ENCODE data around the gene TMC1. TPM values are rescaled to one million over a fixed set of nuclear protein-coding genes. Genes with fewer than 3 reads are reported as not detected.

Gene TMC1
- total RNA-seq, 4 donors from 2014 or later, result not detected

DNA sequence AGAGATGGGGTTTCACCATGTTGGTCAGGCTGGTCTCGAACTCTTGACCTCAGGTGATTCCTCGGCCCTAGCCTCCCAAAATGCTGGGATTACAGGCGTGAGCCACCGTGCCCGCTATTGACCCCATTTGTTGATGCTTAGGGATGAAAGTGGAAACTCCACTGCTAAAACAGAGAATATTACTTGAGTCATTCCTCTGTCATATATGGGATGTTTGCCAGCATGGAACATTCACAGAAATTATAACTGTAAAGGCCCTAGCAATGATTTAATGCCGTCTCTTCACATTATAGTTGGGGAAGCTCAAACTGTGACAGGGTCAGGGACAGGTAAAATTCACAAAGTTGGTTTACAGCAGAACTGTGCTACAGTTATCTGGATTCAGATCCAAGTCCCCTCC, 94.5 kb downstream of the TMC1 start:
- H3K27ac ChIP-seq, result no peak overlapping the region
- H3K9me3 ChIP-seq, result no peaks in the 10 kb centered on the region
- H3K36me3 ChIP-seq, result no peaks in the 10 kb centered on the region
- no peaks in the 10 kb centered on the region for H3K27me3 ChIP-seq
- no peak overlapping the region for H3K4me3 ChIP-seq
- WGBS, result 92% methylated on average over 6 of the region's 6 CpGs
- no peaks in the 10 kb centered on the region for H3K4me1 ChIP-seq
- DNase-seq (ENCODE audit: low spot score in 2 of 2), result no peak
- TF ChIP-seq POLR2AphosphoS5 (IDR thresholded peaks at IDR 0.05) (no peak), EP300 (IDR thresholded peaks at IDR 0.05) (no peak), POLR2A (IDR thresholded peaks at IDR 0.05) (no peak), CTCF (IDR thresholded peaks at IDR 0.05) (no peak)

DNA sequence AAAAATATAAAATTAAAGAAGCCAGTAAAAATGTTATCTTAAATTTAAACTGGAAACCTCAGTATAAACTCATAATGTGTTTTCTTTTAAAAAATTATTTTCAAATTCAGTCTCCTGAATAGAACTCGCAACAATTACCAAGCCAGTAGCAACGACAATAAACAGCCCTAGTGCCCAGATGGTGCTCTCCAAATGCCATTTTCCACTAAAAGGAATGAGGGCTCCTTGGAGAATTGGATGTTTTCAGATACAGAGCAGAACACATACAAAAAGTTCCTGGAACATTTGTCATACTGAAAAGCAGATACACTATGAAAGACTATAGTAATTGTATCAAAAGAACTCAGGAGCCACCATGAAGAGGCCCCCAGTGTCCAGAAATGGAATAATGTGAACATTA, 97.4 kb downstream of the TMC1 start:
- Histone ChIP-seq H3K4me1 (no peaks in the 10 kb centered on the region), H3K27ac (no peak overlapping the region), H3K27me3 (no peaks in the 10 kb centered on the region), H3K9me3 (no peaks in the 10 kb centered on the region), H3K36me3 (no peaks in the 10 kb centered on the region), H3K4me3 (no peak overlapping the region)
- 70% methylated on average over 2 of the region's 2 CpGs for WGBS
- DNase-seq (ENCODE audit: low spot score in 2 of 2), result no peak
- TF ChIP-seq CTCF (IDR thresholded peaks at IDR 0.05), result no peak
- no peak for TF ChIP-seq POLR2A (IDR thresholded peaks at IDR 0.05)
- TF ChIP-seq POLR2AphosphoS5 (IDR thresholded peaks at IDR 0.05), result no peak
- no peak for TF ChIP-seq EP300 (IDR thresholded peaks at IDR 0.05)

DNA sequence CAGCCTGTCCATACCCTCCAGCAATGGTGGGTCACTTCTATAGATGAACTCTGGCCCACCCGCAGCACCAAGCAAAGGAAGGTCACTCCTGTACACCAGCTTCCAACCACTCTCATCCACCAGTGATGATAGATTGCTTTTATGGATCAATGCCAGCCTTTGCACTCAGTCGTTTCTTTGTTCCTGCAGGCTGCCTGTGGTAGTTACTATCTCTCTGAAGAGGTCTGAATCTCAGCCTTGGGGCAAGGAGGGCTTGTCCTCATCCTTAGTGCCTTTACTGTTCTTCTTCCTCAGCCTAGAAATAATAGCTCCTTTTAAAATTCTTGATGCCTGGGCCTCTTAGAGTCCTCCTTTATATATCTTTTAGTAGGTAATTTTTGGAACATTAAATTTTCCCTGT, 100.8 kb downstream of the TMC1 start:
- DNase-seq (ENCODE audit: low spot score in 2 of 2), result no peak
- H3K27ac ChIP-seq, result no peak overlapping the region
- TF ChIP-seq EP300 (IDR thresholded peaks at IDR 0.05), result no peak
- no peak for TF ChIP-seq POLR2A (IDR thresholded peaks at IDR 0.05)
- no peak for TF ChIP-seq CTCF (IDR thresholded peaks at IDR 0.05)
- TF ChIP-seq POLR2AphosphoS5 (IDR thresholded peaks at IDR 0.05), result no peak
- H3K36me3 ChIP-seq, result no peaks in the 10 kb centered on the region
- H3K4me1 ChIP-seq, result no peaks in the 10 kb centered on the region
- H3K4me3 ChIP-seq, result no peak overlapping the region
- H3K9me3 ChIP-seq, result no peaks in the 10 kb centered on the region
- H3K27me3 ChIP-seq, result no peaks in the 10 kb centered on the region
- WGBS, result 71% methylated on average over 2 of the region's 2 CpGs

DNA sequence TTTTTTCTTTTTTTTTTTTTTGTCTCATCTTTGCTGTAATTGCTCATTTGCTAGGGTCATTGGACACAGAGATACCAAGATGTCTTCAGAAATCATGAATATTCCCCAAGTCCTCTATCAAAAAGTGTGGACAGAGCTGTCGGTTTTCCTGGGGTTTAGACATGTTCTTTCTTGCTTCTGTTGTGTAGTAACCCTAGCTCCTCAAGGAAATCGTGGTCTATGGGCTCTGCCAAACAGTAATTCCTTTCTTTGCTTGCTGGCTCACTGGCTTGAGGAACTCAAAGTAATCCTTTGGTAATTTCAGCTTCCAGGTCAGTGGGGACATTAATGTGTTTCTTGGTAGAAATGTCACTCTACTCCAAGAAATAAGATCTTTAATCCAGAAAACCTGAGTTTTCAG, 101.7 kb downstream of the TMC1 start:
- no peak for TF ChIP-seq POLR2A (IDR thresholded peaks at IDR 0.05)
- TF ChIP-seq CTCF (IDR thresholded peaks at IDR 0.05), result no peak
- no peak for TF ChIP-seq POLR2AphosphoS5 (IDR thresholded peaks at IDR 0.05)
- TF ChIP-seq EP300 (IDR thresholded peaks at IDR 0.05), result no peak
- Histone ChIP-seq H3K27me3 (no peaks in the 10 kb centered on the region), H3K4me3 (no peak overlapping the region), H3K36me3 (no peaks in the 10 kb centered on the region), H3K9me3 (no peaks in the 10 kb centered on the region), H3K4me1 (no peaks in the 10 kb centered on the region), H3K27ac (no peak overlapping the region)
- no peak for DNase-seq (ENCODE audit: low spot score in 2 of 2)
- whole genome bisulfite sequencing, result 39% methylated on average over 2 of the region's 2 CpGs

DNA sequence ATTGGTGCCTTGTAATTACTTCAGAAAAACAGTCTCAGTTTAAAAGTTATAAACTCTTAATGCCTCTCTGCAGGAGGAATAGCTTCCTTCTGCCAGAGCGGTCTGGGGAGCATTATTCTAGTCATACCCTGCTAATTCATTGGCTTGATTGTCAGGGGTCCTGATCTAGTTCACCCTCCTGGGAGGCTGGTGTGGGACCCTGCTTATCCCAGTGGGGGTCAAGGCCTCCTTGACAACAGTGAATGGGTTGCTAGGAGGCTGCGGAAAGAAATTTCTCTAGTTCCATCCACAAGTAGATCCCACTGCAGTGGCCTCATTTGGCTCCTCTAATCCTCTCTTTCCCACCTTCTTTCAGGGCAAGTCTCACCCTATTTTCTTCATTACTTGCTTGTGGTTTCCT, 105.7 kb downstream of the TMC1 start:
- DNase-seq (ENCODE audit: low spot score in 2 of 2), result no peak
- Histone ChIP-seq H3K4me1 (no peaks in the 10 kb centered on the region), H3K27ac (no peak overlapping the region), H3K36me3 (no peaks in the 10 kb centered on the region), H3K4me3 (no peak overlapping the region), H3K27me3 (no peaks in the 10 kb centered on the region), H3K9me3 (no peaks in the 10 kb centered on the region)
- 96% methylated on average over 2 of the region's 2 CpGs for WGBS
- TF ChIP-seq EP300 (IDR thresholded peaks at IDR 0.05) (no peak), CTCF (IDR thresholded peaks at IDR 0.05) (no peak), POLR2A (IDR thresholded peaks at IDR 0.05) (no peak), POLR2AphosphoS5 (IDR thresholded peaks at IDR 0.05) (no peak)

All from suprapubic skin (tissue), 4 donors.